ENCODE measurements around the gene MRFAP1L1. TPM values are rescaled to one million over a fixed set of nuclear protein-coding genes. Genes with fewer than 3 reads are reported as not detected.

The MRFAP1L1 gene
- total and polyA plus RNA-seq, 2 donors from 2014 or later: 57.1 to 69.1 TPM

DNA sequence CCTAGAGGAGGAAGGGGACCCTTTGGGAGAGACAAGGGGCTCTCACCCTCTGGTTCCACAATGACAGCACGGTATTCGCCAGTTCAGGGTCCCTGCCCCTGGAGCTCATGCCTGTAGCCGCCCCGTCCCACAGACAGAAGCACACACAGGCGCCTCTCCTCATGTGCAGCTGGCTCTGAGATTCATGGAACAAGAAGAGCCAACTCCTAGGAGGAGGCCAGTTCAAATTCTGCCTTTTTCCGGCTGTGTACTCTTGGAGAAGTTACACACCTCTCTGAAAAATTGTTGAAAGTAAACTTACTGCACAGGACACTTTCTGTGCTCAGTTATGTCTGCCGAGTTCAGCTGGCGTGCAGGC is 21.6 kb upstream of the MRFAP1L1 start:
- intact Hi-C loops (cut with DNase I): no loop called here
- DNase-seq (no peak), FAIRE-seq (no peak)
- Histone ChIP-seq H3K4me1 (ENCODE audit: control insufficient read depth in 2 of 3, insufficient read depth in 2 of 3, low read depth in 1 of 3, low read length in 3 of 3) (no peaks in the 10 kb centered on the region), H3K36me3 (ENCODE audit: control insufficient read depth in 2 of 3, insufficient read depth in 3 of 3, low read length in 3 of 3) (no peaks in the 10 kb centered on the region), H3K9me3 (ENCODE audit: control insufficient read depth in 2 of 3, insufficient read depth in 1 of 3, low read length in 3 of 3) (no peaks in the 10 kb centered on the region), H3K27me3 (ENCODE audit: control insufficient read depth, insufficient read depth, low read length) (no peaks in the 10 kb centered on the region), H3K9ac (ENCODE audit: low read length in 3 of 3) (no peak overlapping the region), H3K27ac (ENCODE audit: low read depth in 2 of 2, low read length in 2 of 2) (no peak overlapping the region), H3K4me3 (ENCODE audit: low read length in 3 of 3) (no peak overlapping the region)
- TF ChIP-seq, protein P1, sequence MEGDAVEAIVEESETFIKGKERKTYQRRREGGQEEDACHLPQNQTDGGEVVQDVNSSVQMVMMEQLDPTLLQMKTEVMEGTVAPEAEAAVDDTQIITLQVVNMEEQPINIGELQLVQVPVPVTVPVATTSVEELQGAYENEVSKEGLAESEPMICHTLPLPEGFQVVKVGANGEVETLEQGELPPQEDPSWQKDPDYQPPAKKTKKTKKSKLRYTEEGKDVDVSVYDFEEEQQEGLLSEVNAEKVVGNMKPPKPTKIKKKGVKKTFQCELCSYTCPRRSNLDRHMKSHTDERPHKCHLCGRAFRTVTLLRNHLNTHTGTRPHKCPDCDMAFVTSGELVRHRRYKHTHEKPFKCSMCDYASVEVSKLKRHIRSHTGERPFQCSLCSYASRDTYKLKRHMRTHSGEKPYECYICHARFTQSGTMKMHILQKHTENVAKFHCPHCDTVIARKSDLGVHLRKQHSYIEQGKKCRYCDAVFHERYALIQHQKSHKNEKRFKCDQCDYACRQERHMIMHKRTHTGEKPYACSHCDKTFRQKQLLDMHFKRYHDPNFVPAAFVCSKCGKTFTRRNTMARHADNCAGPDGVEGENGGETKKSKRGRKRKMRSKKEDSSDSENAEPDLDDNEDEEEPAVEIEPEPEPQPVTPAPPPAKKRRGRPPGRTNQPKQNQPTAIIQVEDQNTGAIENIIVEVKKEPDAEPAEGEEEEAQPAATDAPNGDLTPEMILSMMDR (IDR thresholded peaks at IDR 0.05; ENCODE audit: borderline replicate concordance, extremely low read depth, insufficient read depth): no peak

DNA sequence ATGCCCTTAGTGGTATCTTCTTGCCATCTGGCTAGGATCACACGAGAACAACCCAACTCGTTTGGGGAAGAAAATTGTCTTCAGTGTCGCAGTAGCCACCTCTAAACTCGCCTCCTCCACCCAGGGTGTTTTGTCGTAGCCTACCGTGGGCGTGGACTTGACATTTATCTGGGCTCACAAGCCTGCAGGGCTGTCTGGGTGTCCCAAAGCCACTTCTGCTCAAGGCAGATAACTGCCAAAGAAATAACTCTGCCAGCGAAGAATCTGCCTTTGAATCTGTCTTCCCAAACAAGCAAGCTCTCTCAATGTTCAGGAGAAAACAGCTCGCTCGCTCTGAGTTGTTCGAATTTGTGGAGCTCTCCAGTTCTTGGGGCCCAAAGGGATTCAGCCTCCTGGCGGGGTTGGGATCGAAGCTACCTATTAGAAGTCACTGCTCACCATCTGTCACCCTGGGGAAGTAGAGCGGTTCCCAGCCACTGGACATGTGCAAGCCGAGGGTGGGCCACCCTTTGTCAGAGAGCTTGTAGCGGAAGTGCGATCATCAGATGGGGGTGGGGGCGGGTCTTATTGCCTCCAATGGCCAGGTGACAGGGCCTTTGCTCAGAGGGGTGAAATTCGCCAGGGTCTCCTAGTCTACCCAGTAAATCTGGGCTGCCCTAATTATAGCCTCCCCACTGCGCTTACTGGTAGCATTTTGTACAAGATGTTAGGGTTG is 21.1 kb upstream of the MRFAP1L1 start:
- no peak for FAIRE-seq
- intact Hi-C loops (cut with DNase I): no loop called here
- H3K9ac ChIP-seq (ENCODE audit: low read length in 3 of 3): no peak overlapping the region

DNA sequence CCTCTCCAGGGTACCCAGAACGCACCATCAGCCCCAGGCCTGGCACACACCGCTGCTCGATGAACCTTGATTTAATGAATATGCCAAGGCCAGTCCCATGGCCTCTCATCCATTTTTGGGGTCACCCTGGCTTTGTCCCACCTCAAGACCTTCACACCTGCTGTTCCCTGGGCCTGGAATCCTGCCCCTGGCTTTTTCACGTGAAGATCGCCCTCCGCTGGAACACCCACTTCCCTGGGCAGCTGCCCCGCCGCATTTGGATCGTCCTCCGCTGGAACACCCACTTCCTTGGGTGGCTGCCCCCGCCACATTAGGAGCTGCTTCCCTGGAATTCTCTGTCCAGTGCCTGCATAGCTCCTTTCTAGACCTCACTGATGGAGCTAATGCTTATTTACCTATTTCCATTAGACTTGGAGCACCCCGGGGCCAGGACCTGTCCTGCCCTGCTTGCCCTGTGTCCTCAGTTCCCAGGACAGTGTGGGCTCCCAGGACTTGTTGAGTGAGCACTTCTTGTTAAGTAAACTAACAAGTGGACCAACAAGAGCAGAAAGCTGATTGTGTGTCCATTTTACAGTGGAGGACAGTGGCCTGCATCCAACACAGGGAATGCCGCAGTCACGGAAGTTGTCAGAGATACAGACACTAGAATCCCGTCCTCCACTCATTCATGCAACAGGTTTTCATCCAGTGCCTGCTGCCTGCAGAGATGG is 18.8 kb upstream of the MRFAP1L1 start:
- intact Hi-C loops (cut with DNase I): loop anchor here (5.0 kb wide), 1 partner anchor 144 kb away; no protein-coding TSS in a partner anchor
- H3K27ac ChIP-seq (ENCODE audit: low read depth in 2 of 2, low read length in 2 of 2): no peak overlapping the region

More for the DNA sequence above, 21.1 kb upstream of the MRFAP1L1 start:
- H3K4me3 ChIP-seq (ENCODE audit: low read length in 3 of 3): no peak overlapping the region
- H3K27me3 ChIP-seq (ENCODE audit: control insufficient read depth, insufficient read depth, low read length): no peaks in the 10 kb centered on the region
- H3K4me1 ChIP-seq (ENCODE audit: control insufficient read depth in 2 of 3, insufficient read depth in 2 of 3, low read depth in 1 of 3, low read length in 3 of 3): no peaks in the 10 kb centered on the region
- no peak overlapping the region for H3K27ac ChIP-seq (ENCODE audit: low read depth in 2 of 2, low read length in 2 of 2)
- peak in 1 of 5 donors; percentile 34 for DNase-seq
- H3K36me3 ChIP-seq (ENCODE audit: control insufficient read depth in 2 of 3, insufficient read depth in 3 of 3, low read length in 3 of 3): no peaks in the 10 kb centered on the region
- TF ChIP-seq, protein P1 (IDR thresholded peaks at IDR 0.05; ENCODE audit: borderline replicate concordance, extremely low read depth, insufficient read depth): no peak
- peaks cover 0 to 2% (median 0%) of the 10 kb centered on the region in 3 donors for H3K9me3 ChIP-seq (ENCODE audit: control insufficient read depth in 2 of 3, insufficient read depth in 1 of 3, low read length in 3 of 3)

More for the DNA sequence above, 18.8 kb upstream of the MRFAP1L1 start:
- FAIRE-seq (no peak), DNase-seq (no peak)
- no peaks in the 10 kb centered on the region for H3K36me3 ChIP-seq (ENCODE audit: control insufficient read depth in 2 of 3, insufficient read depth in 3 of 3, low read length in 3 of 3)
- H3K27me3 ChIP-seq (ENCODE audit: control insufficient read depth, insufficient read depth, low read length): no peaks in the 10 kb centered on the region
- H3K9me3 ChIP-seq (ENCODE audit: control insufficient read depth in 2 of 3, insufficient read depth in 1 of 3, low read length in 3 of 3): peaks cover 0 to 5% (median 0%) of the 10 kb centered on the region in 3 donors
- H3K4me1 ChIP-seq (ENCODE audit: control insufficient read depth in 2 of 3, insufficient read depth in 2 of 3, low read depth in 1 of 3, low read length in 3 of 3): no peaks in the 10 kb centered on the region
- H3K9ac ChIP-seq (ENCODE audit: low read length in 3 of 3): no peak overlapping the region
- no peak overlapping the region for H3K4me3 ChIP-seq (ENCODE audit: low read length in 3 of 3)
- TF ChIP-seq, protein P1 (IDR thresholded peaks at IDR 0.05; ENCODE audit: borderline replicate concordance, extremely low read depth, insufficient read depth): no peak

All from kidney (tissue), 14 donors.